HG02938 (cell line): ENCODE measurements around the gene KRTAP5-3.

ENCODE experiments used
- ATAC-seq: cut with Tn5 transposase; IDR thresholded peaks from one replicate; pipeline ENCODE4 v1.9.1; 2021; ENCODE audit warnings: mild to moderate bottlenecking, moderate library complexity; ENCODE audit not compliant: unreplicated experiment

KRTAP5-3 gene

DNA sequence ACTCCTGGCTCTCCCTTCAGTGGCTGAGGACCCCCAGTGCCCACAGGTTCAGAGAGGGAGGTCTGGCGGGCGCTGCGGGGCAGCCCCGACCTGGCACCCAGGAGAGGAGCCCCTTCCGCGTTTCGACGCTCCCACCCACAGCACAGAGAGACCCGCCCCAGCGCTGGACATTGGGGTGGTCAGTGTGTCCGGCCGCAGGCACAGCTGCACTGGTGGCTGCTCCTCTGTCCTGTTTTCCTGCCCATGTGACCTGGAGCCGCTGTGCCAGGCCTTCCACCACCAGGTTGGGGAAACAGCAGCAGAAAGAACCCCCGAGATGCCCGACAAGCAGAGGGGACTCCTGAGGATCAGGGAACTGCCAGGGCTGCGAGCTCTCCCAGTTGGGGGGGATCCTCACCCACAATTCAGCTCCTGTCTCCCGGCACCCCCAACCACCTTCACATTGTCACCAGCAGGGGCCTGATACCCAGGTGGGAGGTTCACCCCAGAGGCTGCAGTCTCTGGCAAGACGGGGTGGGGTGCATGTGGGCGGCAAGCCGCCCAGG, 35.0 kb upstream of the KRTAP5-3 start:
- no peak for ATAC-seq

DNA sequence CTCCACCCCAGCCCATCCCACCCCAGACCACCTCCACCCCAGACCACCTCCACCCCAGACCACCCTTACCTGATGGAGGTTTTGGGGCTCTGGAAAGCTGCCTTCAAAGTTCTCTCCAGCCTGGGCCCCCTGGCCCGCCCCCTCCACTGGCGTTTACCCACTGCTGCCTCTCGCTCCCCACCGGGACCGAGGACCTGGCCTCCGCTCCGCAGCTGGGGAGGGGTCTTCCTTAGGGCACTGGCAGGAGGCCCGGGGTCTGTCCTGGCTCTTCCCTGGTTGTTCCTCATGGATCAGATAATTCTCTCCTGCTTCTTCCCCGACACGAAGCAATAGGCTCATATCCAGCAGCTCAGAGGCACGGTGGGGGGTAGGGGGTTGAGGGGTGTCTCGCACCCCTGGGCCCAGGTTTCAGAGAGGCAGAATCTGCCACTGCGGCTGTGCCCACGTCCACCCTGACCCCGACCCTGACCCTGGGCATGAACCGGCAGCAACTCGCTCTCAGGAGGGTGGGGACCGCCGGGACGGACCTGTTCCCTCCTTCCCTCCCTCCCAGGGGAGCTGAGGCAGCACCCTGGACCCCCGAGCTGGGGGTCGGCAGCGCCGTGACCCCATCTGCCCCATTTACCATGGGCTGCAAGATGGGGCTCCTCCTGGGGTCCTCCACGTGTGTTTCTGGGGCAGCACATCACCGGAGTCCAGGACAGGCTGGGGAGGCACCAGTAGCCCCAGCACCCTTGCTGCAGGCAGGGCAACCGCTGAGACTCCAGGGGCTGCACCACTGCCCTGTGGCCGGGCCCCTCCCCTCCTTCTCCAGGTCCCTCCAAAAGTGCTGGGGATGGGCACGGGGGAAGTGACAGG, 34.3 kb upstream of the KRTAP5-3 start:
- ATAC-seq: no peak

DNA sequence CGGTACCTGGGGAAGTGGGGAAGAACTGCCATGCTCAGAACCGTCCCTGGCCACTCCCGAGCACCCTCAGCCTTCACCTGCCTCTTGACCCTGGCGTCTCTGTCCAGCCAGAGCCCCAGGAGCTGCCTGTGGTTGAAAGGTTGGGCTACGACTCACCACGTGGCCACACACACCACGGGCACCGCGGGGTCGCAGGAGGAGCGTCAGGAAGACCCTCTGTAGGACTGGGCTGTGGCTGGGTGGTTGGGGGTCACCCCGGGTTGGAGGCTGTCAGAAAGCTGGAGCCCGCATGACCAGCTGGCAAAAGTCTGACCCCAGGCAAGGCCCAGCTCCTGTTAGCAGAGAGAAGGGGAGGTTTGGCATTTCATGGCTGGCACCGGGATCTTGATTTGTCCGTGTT, 32.8 kb upstream of the KRTAP5-3 start:
- ATAC-seq: no peak

DNA sequence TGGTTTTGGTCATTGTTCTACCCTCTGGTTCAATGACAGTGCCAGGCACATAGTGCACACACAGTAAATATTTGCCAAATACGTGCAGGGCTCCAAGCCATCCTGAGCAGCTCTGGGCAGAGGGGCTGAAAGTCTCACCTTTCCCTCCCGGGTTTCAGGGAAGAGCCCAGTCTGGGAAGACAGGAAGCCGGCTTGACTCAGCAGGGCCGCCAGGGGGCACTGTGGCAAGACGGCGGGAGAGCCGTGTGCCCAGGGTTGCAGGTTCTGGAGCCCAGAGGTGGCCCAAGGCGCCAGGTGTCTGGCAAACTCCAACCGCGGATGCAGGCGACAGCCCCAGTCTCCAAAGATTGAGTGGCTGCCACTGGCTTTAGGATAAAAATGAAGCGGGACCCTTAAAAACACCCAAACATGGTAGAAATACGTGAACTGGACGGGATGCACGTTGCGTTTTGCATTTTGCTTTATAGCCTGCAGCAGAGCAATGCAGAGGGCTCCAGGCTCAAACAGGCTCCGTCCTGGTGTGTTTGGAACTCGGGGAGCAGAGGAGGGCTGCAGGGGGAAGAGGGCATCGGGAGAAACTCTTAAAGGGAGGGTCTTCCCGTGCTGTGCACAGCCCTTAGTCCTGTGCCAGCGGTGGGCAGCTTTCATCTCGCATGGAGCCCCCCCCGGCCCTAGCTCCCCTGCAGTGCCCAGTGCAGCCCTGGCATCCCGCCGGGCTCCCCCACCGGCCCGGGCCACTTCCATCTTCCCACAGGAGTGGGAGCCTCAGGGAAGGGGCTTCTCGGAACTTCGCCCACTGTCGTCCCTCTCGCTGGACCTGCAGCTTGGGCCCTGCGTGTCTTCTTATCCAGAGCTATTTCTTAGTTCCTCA, 32.0 kb upstream of the KRTAP5-3 start:
- ATAC-seq: no peak

DNA sequence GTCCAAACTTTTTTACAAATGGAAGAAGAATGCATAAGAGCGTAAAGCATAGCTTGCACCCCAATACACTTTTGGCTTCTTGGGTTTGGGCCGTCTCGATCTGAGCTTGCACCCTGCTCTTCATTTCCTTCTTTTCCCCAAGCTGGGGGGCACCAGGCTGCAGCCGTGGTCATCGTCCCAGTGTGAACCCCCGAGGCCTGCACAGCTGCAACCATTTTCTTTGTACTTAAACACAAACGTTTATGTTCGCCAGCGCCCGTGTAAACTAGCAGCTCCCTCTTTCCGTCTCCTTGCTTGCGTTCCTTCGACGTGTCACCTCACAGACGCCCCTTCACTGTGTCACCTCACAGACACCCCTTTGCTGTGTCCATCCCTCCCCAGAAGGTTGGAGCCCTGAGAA, 31.4 kb upstream of the KRTAP5-3 start:
- ATAC-seq: no peak

DNA sequence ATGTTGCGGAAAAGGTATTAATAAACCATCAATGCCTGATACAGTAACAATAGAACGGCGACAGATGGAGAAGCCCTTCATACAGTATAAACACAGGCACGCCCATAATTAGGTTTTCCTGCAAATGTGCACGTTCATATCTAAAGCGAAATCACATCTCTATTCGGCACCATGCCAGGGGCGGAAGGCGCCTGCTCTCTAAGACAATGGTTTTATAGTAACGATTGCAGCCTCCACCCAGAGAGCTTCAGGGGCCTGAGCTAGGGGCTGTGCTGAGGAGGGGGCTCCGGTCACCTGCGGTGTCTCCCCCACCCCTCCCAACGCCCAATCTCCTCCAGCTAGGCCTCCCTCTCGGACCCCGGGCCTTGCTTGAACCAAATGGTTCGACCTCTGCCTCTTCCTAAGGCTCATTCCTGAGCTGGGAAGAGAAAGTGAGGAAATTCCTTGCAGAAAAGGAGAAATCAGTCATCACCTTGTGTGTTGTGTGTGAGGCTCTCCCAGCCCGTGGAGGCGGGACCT, 30.9 kb upstream of the KRTAP5-3 start:
- ATAC-seq: no peak

DNA sequence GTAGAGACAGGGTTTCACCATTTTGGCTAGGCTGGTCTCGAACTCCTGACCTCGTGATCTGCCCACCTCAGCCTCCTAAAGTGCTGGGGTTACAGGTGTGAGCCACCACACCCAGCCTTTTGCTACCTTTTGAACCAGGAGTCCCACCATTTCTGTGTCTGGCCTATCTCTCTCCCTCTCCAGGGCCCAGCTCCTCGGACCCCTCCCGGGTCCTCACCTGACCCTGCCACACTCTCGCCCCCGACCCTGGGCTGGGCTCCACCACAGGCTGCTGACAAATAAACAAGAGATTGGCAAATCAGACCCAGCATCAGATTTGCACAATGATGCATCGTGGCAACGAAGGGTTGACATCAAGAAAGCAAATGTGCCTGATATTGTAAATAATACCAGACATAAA, 30.1 kb upstream of the KRTAP5-3 start:
- ATAC-seq: no peak

DNA sequence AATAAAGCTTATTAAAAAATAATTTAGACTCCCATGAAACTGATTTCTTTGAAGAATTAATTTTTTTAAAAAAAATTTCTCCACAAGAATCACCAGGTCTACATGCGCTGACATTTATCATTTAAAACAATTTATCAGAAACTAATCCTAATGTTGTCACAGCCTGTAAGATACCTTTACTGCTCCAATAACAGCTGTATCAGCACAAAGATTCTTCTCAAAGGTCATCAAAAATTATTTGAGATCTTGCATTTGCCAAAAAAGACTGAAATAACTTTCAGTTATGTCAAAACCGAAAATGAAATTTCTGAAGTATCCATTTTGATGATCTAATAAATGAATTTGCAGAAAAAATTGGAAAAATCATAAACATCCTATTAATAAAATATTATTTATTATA, 29.4 kb upstream of the KRTAP5-3 start:
- ATAC-seq: no peak

DNA sequence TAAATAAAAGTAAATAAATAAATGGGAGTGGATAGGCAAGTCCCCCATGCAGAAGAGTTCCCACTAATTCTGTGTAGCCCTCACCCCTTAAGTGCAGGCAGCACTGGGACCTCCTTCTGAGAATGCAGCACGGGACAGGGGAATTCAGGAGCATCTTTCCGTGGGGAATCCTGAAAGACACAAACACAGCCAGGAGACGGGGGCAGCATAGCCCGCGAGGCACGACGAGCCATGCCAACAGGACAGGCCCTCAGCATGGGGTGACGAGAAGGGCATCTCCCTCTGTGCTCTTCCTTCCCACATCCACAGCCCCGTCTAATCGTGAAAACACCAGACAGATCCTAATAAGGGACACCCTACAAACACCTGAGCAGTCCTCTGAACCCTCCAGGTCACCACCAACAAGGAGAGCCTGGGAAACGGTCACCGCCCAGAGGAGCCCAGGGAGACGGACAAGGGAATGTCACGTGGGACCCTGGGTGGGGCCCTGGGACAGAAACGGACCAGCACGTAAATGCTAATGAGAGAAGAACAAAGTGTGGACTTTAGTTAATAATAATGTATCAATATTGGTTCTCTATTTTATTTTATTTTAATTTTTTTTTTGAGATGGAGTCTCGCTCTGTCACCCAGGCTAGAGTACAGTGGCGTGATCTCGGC, 28.2 kb upstream of the KRTAP5-3 start:
- no peak for ATAC-seq

DNA sequence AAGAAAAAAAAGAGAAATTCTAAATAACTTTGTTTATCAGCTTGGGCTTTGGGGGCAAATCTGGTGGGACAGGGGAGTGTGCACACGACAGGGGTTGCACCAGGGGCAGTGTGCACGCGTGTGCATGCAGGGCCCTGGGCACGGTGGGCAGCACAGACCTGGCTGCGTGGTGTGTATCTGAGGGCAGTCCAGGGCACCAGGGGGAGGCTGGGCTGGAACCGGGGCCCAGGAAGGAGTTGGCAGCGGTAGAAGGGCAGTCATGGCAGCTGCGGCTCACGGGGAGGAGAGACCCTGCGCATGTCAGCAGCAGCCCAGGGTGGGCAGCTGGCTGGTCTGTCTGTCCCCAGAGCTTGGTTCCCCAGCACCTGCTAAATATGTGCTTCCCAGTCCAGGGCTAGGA, 25.6 kb upstream of the KRTAP5-3 start:
- no peak for ATAC-seq

DNA sequence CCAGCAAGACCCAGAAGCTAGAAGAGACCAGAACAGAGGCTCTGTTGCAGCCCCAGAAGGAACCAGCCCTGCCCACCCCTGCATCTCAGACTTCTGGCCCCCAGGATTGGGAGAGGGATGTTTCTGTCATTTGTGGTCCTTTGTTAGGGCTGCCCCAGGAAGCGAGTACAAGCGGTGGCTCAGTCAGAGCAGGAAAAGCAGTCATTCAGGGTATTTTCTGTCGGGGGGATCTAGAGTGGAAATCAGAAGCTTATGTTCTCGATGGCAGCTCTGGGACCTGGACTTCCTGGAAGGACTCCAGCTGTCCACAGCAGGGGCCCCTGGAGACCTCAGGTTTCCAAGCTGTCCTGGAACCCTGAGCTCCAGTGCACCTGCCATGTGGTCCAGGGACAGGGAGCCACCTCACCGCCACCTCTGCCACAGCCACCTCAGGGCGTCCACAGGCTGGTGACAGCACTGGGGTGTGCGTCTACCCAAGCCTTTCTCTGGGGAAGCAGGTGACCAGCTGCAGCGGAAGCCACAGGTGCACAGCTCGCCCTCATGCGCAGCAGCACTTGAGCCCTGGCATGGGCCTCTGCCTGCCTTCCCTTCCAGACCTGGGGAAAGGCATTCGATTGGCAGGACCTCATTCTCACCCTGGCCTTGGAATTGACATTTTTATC, 23.9 kb upstream of the KRTAP5-3 start:
- ATAC-seq: no peak

DNA sequence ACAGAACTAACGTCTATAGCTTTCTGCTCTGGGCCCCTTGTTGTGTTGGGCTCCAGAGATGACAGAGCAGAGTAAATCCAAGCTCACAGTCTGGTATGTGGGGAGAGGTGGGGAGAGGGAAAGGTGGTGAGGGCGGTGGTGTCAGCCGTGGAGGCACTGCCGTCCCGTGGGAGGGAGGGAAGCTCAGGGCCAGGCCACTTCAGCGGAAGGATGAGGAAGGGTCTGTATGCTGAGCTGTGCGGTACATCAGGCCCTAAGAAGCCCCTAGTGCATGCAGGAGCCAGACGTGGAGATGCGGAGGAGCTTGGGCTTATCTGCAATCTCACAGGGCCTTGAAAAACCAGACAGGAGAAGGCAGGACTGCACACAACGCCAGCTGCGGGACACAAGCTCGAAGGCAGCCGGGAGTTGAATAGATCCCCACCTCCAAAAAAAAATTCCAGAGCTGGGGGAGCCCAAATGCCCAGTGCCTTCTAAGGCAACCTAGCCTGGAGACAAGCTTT, 22.9 kb upstream of the KRTAP5-3 start:
- no peak for ATAC-seq

DNA sequence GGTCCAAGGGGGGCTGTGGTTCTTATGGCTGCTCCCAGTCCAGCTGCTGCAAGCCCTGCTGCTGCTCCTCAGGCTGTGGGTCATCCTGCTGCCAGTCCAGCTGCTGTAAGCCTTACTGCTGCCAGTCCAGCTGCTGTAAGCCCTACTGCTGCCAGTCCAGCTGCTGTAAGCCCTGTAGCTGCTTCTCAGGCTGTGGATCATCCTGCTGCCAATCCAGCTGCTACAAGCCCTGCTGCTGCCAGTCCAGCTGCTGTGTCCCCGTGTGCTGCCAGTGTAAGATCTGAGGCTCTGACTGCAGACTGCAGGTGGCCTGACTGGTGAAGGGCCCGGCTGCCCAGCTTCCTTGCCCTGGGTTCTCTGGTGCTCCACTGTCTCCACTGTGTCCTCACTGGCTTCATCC, 22.0 kb upstream of the KRTAP5-3 start:
- no peak for ATAC-seq

DNA sequence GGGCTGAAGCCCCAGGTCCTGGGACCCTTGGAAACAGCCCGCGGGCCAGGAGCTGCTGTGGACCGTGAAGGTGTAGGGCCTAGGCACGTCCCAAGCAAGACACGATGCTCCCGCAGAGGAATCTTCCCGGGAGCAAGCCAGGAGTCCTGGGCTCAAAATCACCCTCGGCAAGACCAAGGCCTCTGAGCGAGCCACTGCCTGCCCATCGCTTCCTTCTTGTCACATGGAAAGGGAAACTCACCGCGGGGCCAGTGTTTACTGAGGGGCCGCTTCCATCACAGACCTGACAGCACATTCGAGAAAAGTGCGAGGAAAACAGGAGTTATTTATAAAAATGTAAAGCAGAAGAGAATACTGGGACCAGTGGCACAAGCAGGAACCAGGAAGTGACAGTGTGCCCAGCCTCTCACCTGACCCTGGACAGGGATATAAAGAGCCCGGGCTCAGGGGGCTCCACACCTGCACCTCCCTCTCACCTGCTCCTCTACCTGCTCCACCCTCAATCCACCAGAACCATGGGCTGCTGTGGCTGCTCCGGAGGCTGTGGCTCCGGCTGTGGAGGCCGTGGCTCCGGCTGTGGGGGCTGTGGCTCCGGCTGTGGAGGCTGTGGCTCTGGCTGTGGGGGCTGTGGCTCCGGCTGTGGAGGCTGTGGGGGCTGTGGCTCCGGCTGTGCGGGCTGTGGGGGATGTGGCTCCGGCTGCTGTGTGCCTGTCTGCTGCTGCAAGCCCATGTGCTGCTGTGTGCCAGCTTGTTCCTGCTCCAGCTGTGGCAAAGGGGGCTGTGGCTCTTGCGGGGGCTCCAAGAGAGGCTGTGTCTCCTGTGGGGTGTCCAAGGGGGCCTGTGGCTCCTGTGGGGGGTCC, 21.3 kb upstream of the KRTAP5-3 start, which contains the start of gene KRTAP5-5:
TSS of gene KRTAP5-5 (plus strand) at position 450 of the 860 bp plus-strand sequence. CDS start at position 516, 66 bp downstream.
- ATAC-seq: no peak

DNA sequence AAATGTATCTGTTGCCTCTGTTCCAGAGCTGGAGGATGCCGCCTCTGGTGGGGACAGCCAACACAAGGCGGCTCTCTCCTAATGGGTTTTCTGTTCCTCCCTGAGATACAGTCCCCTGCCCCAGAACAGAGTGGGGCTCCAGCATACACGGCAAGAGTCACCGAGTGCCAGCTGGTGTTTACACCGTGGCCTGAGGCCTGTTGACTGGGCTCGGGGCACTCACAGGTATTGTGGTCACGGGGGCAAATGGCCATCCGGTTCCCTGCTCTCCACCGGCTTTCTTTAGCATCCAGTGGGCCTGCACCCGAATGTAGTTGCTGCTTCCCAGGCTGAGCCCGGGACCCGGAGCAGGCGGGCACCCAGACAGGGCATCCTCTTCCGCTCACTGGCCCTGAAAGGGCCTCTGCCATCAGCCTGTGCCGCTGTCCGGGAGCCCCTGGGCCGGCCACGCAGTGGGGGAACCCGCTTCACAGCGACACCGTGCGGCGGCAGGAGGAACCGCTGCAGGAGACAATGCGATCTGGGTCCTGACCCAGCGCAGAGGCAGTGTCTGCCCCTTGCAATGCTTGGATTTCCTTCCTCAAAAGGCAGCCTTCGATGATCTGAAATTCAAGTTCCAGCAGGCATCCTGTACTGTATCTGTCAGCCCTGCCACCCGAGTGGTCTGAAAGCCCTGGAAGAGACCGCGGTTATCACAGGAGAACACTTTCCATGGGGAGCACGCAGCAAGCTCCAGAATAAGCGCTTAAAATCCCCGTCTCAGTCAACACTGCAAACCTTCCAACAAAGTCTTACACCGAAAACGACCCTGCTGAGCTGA, 20.5 kb upstream of the KRTAP5-3 start:
- no peak for ATAC-seq

DNA sequence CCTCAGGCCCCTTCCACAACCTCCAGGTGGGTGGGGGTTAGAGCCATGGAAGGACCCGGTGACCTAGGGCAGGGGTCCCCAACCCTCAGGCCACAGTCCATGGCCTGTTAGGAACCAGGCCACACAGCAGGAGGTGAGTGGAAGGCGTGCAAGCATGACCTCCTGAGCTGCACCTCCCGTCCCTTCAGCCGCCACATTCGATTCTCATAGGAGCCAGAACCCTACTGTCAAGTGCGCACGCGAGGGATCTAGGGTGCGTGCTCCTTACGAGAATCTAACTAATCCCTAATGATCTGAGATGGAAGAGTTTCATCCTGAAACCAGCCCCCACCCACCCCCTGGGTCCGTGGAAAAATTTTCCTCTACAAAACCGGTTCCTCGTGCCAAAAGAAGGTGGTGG, 17.3 kb upstream of the KRTAP5-3 start:
- no peak for ATAC-seq

DNA sequence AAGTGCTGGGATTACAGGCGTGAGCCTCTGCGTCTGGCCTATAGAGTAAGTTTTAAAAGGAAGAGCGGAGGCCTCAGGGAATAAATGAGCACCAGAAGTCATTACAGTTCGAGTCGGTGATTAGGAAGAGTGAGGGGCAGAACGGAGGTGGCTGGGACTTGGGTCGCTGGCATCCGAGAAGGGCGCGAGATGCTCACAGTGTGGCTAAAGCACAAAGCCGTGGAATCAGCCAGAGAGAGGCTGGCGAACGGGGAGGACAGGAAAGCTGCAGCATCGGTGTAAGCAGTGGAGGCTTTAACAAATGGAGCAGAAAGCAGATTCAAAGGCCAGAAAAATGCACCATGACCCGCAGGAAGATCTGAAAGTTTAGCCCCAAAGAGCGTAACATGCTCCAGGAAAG, 16.4 kb upstream of the KRTAP5-3 start:
- ATAC-seq: no peak

DNA sequence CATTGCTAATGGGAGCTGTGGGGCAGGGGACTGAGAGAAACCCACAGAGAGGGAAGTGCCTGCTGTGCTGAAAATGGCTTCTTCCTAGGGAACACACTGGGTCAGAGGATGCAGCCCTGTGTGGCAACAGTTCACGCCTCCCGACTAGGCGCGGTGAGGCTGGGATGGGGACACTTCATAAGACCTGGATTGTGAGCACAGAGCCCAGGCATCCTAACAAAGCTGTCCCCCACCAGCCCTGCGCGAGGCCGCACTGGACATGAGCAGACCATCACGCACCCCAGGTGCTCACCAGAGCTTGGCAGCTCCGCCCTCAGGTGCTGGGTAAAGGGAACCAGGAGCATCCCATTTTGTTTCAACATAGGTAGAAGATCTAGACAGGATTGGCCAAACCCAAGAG, 15.5 kb upstream of the KRTAP5-3 start:
- no peak for ATAC-seq
